HG02973 (cell line): ENCODE results near the gene NTNG1.

Source experiments
- ATAC-seq: cut with Tn5 transposase; IDR thresholded peaks from one replicate; pipeline ENCODE4 v1.9.1; 2021; ENCODE audit warnings: moderate library complexity; ENCODE audit not compliant: unreplicated experiment

Gene NTNG1

DNA sequence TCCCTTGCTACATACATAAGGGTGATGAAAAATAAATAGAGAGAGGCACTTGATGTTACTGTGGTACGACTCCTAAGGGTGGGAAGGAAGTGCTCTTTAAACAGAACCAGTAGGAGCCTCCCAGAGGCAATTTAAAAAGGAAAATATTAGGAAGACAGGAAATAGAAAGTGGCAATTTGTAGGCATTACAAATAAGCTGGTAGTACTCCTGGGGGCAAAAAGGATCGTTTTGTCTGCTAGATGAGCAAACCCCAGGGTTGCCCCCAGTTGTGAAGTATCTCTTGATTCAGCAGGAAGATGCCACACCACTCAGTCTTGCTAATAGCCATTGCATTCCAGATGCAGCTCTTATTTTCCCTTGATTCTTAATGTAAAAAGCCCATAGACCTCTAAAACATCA, 303.0 kb downstream of the NTNG1 start:
- no peak for ATAC-seq

DNA sequence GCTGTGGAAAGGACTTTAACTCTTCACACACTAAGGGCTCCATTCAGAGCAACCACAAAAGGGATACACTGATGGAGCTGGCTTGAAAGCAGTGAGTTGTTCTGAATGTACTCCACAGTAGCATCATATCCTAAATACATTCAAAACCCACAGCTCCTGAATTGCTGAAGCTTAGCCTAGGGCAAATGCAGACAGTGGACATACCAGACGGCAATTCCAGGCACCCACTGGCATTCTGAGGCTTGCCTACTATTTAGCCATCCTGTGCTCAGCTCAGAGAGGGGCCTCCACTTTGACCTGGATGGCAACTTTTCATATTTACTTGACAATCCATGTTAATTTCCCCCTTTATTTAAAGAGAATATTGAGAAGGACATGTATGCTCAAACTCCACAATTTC, 303.5 kb downstream of the NTNG1 start:
- ATAC-seq: no peak

GRCh38 chr1:107449326-107449725, 308.5 kb downstream of the NTNG1 start:
- ATAC-seq: no peak

DNA sequence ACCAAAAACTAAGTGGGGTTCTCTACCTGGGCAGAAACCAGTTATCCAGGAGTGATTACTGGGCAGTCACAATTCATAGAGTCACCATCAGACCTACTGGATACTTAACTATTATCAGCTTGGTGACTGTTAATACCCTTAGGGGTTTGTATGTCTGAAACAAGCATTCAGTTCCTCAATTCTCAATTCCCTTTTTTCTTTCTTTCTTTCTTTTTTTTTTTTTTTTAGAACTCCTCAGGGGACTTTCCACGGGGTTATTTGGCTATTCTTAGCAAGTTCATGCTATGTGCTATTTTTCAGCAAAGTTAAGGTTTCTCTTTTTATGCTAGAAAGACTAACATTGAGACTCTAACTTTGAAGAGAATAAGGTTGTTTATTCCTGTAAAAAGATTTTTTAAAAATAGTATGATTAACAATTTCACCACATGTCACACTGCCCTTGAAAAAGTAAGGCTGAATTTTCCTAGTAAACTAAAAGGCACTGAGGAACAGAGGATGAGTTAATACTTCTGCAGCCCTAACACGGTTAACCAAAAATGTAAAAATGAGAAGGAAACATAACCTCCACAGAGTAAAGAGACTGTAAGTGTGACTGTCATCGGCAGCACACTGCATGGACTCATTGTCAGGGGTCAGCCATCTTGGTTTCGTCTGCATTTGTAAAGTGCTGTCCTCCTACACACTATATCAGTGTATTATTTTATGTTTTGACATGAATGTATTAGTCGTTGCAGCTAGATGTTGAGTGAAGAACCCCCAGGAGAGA, 310.2 kb downstream of the NTNG1 start:
- ATAC-seq: peak; percentile 71

- peak; percentile 48 for ATAC-seq
These were observed 310.9 kb downstream of the NTNG1 start for GRCh38 chr1:107451715-107452114.

DNA sequence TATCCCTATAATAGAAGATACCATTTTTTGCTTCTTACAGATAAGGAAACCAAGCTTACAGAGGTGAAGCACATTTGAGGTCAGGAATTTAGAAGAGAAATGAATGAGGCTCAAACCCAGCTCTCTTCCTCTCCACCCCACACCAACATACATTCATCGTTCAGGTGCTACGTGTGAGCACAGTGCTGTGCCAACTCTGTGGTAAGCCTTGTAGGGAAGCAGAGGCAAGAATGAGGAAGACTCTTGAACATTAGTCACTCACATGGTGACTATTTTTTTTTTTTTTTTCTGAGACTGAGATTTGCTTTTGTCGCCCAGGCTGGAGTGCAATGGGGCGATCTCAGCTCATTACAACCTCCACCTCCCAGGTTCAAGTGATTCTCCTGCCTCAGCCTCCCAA, 314.0 kb downstream of the NTNG1 start:
- ATAC-seq: no peak

DNA sequence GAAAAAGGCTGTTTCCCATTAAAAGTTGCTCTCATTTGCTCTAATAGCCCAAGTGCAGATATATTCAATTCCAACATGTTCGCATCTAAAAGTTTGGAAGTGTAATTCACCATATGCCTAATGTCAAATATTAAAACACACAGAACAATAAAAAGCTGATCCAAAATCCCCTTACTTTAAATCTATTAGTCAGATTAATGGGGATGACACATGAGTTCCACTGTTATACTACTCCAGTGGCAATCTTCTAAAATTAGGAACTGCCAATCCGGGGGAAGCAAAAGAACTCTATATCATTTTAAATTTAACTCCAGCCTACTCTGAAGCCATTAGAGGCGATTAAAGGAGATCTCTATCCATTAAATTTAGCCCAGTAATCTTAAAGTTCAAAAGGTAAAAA, 317.1 kb downstream of the NTNG1 start:
- no peak for ATAC-seq

DNA sequence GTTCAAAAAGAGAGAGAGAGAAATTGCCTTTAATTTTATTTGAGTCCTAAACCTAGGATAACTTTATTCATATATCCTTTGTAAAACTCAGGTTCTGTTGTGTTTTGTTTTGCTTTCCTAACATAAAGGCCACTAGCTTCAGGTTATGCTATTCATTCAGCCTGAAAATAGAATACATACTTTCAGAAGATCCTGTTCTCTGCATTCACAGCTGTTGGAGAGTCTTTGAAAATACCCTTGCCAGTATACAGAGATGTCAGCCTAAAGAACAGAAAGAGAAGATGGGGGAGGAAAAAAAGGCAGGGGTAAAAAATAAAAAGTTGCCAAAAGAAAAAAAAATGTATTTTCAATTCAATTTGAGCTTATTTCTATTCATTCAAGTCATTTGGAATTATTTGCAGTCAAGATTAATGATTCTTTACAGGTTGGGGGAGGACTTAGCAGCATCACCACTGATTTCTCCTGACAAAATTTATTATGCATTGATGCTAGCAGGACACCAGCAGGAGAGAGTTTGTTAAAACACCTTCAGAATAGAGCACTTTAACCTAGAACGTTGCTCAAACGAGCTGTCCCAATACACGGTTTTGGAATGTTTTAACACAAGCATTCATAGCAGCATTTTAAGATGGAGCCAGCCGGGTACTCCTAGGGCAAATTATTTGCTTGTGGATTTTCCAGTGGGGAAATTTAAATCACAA, 318.5 kb downstream of the NTNG1 start:
- no peak for ATAC-seq

- peak; percentile 76 for ATAC-seq
These were observed 319.2 kb downstream of the NTNG1 start for GRCh38 chr1:107460035-107460434.

GRCh38 chr1:107464827-107465226, 324.0 kb downstream of the NTNG1 start:
- ATAC-seq: no peak

DNA sequence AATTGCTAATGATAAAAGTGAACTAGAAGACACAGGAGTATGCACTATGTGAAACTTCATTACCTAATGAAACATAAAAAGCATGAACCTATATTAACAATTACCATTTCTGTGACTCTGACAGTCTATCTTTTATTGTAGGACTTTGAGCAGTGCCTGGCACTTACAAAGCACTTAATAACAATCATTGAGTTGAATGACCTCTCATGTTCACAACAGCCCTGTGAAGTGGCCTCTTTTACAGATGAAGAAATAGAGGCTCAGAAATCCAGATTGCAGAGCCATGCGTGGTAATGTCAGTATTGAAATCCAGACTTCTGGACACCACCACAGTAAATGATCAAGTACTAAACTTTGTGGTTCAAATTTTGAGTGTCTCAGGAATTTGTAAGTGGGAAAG, 326.4 kb downstream of the NTNG1 start:
- ATAC-seq: no peak

GRCh38 chr1:107467811-107468210, 327.0 kb downstream of the NTNG1 start:
- ATAC-seq: no peak

- ATAC-seq: no peak
These were observed 332.2 kb downstream of the NTNG1 start for GRCh38 chr1:107473065-107473464.

DNA sequence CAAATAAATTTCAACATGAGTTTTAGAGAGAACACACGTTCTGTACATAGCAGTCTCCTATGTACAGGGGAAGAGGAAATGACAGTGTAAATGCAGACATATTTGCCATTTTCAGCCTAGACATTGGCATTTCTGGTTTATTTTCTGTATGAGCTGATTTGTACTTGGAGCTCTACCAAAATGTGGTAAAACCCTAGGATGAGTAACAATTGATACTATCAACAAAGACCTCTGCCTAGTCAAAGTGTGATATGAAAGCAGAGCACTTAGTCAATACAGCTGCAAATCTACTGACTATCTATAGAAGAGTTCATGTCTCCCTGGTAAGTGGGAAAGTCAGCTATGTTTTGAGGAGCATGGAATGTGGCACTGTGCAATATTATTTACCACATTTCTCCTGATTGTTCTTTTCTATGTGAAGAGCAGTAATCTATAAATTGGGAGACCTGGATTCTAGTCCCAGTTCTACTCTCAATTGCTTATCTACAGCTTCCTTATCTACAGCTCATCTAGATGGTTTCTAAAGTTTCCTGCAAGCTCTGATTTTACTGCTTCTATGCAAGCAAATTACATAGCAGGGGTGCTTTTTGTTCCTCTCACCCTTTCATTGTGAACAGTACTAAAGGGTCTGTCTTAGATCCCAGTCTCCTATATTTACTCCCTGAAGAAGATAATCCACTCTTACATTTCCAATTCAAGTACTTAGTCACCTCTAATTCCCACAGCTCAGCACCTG, 334.2 kb downstream of the NTNG1 start:
- peak; percentile 75 for ATAC-seq

DNA sequence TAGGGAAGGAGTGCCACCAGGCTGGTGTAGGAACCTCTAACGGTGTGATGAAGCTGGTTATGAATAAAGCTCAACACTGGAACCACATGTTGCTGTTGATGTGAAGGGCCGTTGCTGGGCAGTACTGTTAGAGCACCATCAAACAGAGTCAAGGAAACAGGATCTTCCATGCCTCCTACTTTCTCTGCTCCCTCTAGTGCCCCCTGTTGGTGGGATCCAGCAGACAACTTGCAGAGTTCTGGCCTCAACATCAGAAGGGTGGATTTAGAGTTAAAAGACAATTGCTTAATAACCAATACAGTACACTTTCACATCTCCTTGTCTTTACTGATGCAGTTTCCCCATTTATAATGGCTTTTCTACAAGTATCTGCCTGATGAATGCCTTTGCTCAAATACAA, 336.4 kb downstream of the NTNG1 start:
- no peak for ATAC-seq

DNA sequence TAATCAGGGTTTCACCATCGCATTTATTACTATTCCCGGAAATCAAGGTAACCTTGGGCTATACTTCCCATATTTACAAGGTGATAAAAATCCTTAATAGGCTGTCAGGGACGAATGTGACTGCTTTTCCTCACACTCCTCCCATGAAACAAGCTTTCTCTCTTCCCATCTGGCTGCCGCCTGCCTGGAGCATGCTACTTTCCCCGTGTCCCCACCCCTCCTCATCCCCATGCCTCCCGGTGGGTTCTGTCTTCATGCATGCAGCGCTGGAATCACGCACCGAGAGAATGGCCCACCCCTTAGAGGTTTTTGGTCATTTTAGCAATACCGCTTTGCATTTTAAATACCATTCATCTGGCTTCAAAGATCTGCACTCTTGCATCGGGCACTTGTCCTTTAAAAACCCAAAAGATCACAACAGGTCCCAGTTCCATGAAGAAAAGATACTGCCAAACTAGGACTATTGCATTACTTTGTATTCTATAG, 339.1 kb downstream of the NTNG1 start:
- no peak for ATAC-seq

GRCh38 chr1:107480548-107481415, 339.9 kb downstream of the NTNG1 start:
- ATAC-seq: no peak

DNA sequence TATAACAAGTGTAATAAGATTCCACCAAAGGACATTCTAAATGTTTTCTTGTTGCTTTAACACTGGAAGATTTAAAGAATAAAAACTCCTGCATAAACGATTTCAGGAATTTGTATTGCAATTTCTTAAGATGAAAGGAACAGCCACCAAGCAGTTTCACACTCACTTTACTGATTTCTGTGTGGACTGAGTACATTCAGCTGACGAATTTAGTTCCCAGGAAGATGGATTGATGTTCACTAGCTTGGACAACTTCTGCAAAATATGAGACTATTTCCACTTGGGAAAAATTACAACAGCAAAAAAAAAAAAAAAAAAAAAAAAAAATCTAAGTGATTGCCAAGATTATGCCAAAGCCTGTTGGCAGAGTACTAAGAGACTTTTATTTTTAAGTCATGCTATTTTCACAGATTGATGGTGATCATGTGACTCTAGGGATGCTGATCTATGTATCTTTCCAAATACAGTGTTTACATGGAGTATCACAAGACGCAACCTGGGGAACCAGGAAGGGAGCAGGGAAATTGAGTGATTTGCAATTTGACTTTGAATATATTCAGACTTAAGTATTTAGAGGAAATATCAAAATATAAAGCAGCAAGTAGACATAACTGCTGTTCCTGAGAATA, 341.0 kb downstream of the NTNG1 start:
- ATAC-seq: no peak

GRCh38 chr1:107483949-107484348, 343.1 kb downstream of the NTNG1 start:
- ATAC-seq: no peak

DNA sequence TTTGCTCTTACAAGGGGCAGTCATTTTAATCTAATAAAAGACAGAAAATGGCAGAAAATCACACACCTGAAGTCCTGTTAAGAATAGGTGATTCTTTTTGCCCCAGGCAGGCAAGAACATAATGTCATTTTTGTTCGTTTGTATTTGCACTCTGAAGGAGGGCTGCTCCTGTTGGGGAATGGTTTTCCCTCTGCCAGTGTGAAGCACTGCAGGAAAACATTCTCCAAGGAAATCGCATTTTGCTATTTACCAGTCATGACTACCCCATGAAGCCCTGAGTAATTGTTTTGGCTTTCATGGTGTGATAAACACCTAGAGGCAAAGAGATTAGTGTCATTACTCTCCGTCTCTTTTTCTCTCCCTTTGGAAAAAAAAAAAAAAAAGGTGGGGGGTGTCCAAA, 345.5 kb downstream of the NTNG1 start:
- no peak for ATAC-seq
